GM23338 (cell line): ENCODE measurements around the gene SLC24A1. TPM values are rescaled to one million over a fixed set of nuclear protein-coding genes. Genes with fewer than 3 reads are reported as not detected.

ENCODE experiments used
- ATAC-seq: fragments of 200-7000 bp; cut with Tn5 transposase; 3 replicates; pipeline ENCODE4 v1.9.1; 2020
- DNase-seq: peaks from one replicate; pipeline ENCODE4 v3.0.0-alpha.2; 2015; ENCODE audit warnings: low spot score
- H2AFZ ChIP-seq: fragments of 200-600 bp; sonication (generic); 2 replicates; pipeline ENCODE4 v1.8.0; 2016; ENCODE audit warnings: antibody characterized with exemption, mild to moderate bottlenecking, moderate library complexity
- H3F3A ChIP-seq: fragments of 200-600 bp; sonication (generic); replicated peaks from 2 replicates; pipeline ENCODE4 v1.8.0; 2017; ENCODE audit warnings: antibody characterized with exemption, mixed run types, low read depth
- H3K27ac ChIP-seq: fragments of 200-600 bp; sonication (generic); 2 replicates; pipeline ENCODE4 v1.6.1; 2016; ENCODE audit warnings: low read depth
- H3K27me3 ChIP-seq: fragments of 200-600 bp; sonication (generic); 2 replicates; pipeline ENCODE4 v1.8.0; 2016; ENCODE audit warnings: mild to moderate bottlenecking, mixed run types, moderate library complexity; ENCODE audit not compliant: insufficient read depth
- H3K36me3 ChIP-seq: fragments of 200-600 bp; sonication (generic); 2 replicates; pipeline ENCODE4 v1.8.0; 2016; ENCODE audit warnings: mild to moderate bottlenecking; ENCODE audit not compliant: insufficient read depth
- H3K4me1 ChIP-seq: fragments of 200-600 bp; sonication (generic); 2 replicates; pipeline ENCODE4 v1.8.0; 2016; ENCODE audit warnings: mild to moderate bottlenecking, moderate library complexity; ENCODE audit not compliant: insufficient read depth
- H3K4me2 ChIP-seq: fragments of 200-600 bp; sonication (generic); 2 replicates; pipeline ENCODE4 v1.7.1; 2017; ENCODE audit warnings: mixed run types
- H3K4me3 ChIP-seq: fragments of 200-600 bp; sonication (generic); 2 replicates; pipeline ENCODE4 v1.6.1; 2016; ENCODE audit warnings: mixed run types
- H3K79me2 ChIP-seq: fragments of 200-600 bp; sonication (generic); replicated peaks from 2 replicates; pipeline ENCODE4 v1.8.0; 2017; ENCODE audit warnings: mild to moderate bottlenecking; ENCODE audit not compliant: insufficient read depth
- H3K9me2 ChIP-seq: fragments of 200-600 bp; sonication (generic); 2 replicates; pipeline ENCODE4 v1.8.0; 2017; ENCODE audit not compliant: insufficient read depth
- H4K20me1 ChIP-seq: fragments of 200-600 bp; sonication (generic); replicated peaks from 2 replicates; pipeline ENCODE4 v1.8.0; 2017; ENCODE audit warnings: mild to moderate bottlenecking; ENCODE audit not compliant: insufficient read depth
- H3K27ac Mint-ChIP-seq: 2 replicates; pipeline ENCODE4 v1.8.0; 2020; ENCODE audit warnings: inconsistent platforms, mild to moderate bottlenecking, moderate library complexity, mixed read lengths
- H3K27me3 Mint-ChIP-seq: 3 replicates; pipeline ENCODE4 v1.8.0; 2022; ENCODE audit warnings: low read depth, mild to moderate bottlenecking, moderate library complexity, mixed read lengths, inconsistent platforms; ENCODE audit not compliant: insufficient read depth, poor library complexity
- H3K36me3 Mint-ChIP-seq: 3 replicates; pipeline ENCODE4 v1.8.0; 2021; ENCODE audit warnings: low read depth, mild to moderate bottlenecking, inconsistent platforms, moderate library complexity, mixed read lengths
- H3K4me1 Mint-ChIP-seq: 3 replicates; pipeline ENCODE4 v1.8.0; 2020; ENCODE audit warnings: mild to moderate bottlenecking, inconsistent platforms, mixed read lengths
- H3K4me3 Mint-ChIP-seq: 3 replicates; pipeline ENCODE4 v1.8.0; 2021; ENCODE audit warnings: moderate library complexity, mild to moderate bottlenecking, inconsistent platforms, mixed read lengths
- H3K9me3 Mint-ChIP-seq: 3 replicates; pipeline ENCODE4 v1.8.0; 2020; ENCODE audit warnings: moderate library complexity, mild to moderate bottlenecking, inconsistent platforms, mixed read lengths
- CREB1 ChIP-seq: fragments of 250-450 bp; sonication (Bioruptor Pico); IDR thresholded peaks from 2 replicates; pipeline ENCODE4 v1.5.0; 2020; ENCODE audit warnings: low read depth, mild to moderate bottlenecking, moderate library complexity
- CTCF ChIP-seq, 2 experiments: fragments of 200-600 bp in 1 of 2; sonication (generic) in 1 of 2; conservative IDR thresholded peaks; 2 replicates each; pipeline versions ENCODE4 v1.5.1 to v1.6.1; 2016 to 2017; ENCODE audit warnings: antibody characterized with exemption in 2 of 2, low read depth in 2 of 2, mild to moderate bottlenecking in 2 of 2, moderate library complexity in 1 of 2
- ETS1 ChIP-seq: IDR thresholded peaks from 2 replicates; pipeline ENCODE4 v1.6.1; 2016; ENCODE audit warnings: antibody characterized with exemption
- EZH2 ChIP-seq: fragments of 200-600 bp; sonication (generic); IDR thresholded peaks from one replicate; pipeline ENCODE4 v1.8.0; 2017; ENCODE audit warnings: antibody characterized with exemption, mild to moderate bottlenecking, low read depth; ENCODE audit not compliant: unreplicated experiment
- EZH2phosphoT487 ChIP-seq: fragments of 200-600 bp; sonication (generic); IDR thresholded peaks from one replicate; pipeline ENCODE4 v1.8.1; 2018; ENCODE audit warnings: antibody characterized with exemption; ENCODE audit not compliant: unreplicated experiment
- JUNB ChIP-seq: IDR thresholded peaks from one replicate; pipeline ENCODE4 v1.6.1; 2016; ENCODE audit warnings: antibody characterized with exemption; ENCODE audit not compliant: unreplicated experiment
- NANOG ChIP-seq: IDR thresholded peaks from 2 replicates; pipeline ENCODE4 v1.6.1; 2016; ENCODE audit warnings: antibody characterized with exemption, borderline replicate concordance
- POLR2AphosphoS5 ChIP-seq: IDR thresholded peaks from 2 replicates; pipeline ENCODE4 v1.6.1; 2016; ENCODE audit warnings: antibody characterized with exemption, low read depth
- REST ChIP-seq: IDR thresholded peaks from one replicate; pipeline ENCODE4 v1.6.1; 2018; ENCODE audit warnings: antibody characterized with exemption; ENCODE audit not compliant: unreplicated experiment
- STAT1 ChIP-seq: IDR thresholded peaks from one replicate; pipeline ENCODE4 v1.6.1; 2016; ENCODE audit warnings: antibody characterized with exemption; ENCODE audit not compliant: unreplicated experiment
- ZNF114 ChIP-seq: fragments of 250-450 bp; sonication (Bioruptor Pico); IDR thresholded peaks from 2 replicates; pipeline ENCODE4 v1.5.0; 2020; ENCODE audit warnings: mild to moderate bottlenecking, moderate library complexity
- ZNF331 ChIP-seq: fragments of 250-450 bp; sonication (Bioruptor Pico); IDR thresholded peaks from 2 replicates; pipeline ENCODE4 v1.5.0; 2020; ENCODE audit warnings: low read depth, mild to moderate bottlenecking, moderate library complexity
- ZNF462 ChIP-seq: fragments of 250-450 bp; sonication (Bioruptor Pico); IDR thresholded peaks from 2 replicates; pipeline ENCODE4 v1.5.0; 2020; ENCODE audit warnings: mild to moderate bottlenecking, moderate library complexity
- polyA plus RNA-seq: library from polyadenylated mRNA; unstranded; fragments of >200 nt; fragmentation: Nextera tagmentation; extraction: Ambion mirVana; gene quantifications from 2 replicates; pipeline ENCODE4 v1.2.1, GENCODE V29; 2016
- total RNA-seq: library from RNA; depleted of rRNA; stranded (reverse); fragments of >200 nt; shearing (Covaris generic); gene quantifications from 2 replicates; pipeline ENCODE4 v1.2.3, GENCODE V29; 2014

SLC24A1 gene
- total and polyA plus RNA-seq, 2 experiments from 2014 or later: 1.6 to 4.5 TPM

- Mint-ChIP-seq H3K4me1 (0 out of 3 replicates have a peak, but pooled peaks cover 4% of the 10 kb centered on the region), H3K27ac (no peak overlapping the region), H3K36me3 (no peaks in the 10 kb centered on the region), H3K4me3 (no peak overlapping the region), H3K27me3 (no peaks in the 10 kb centered on the region), H3K9me3 (no peaks in the 10 kb centered on the region)
- ATAC-seq (no peak), DNase-seq (no peak)
- no peaks in the 10 kb centered on the region for H3K4me1 ChIP-seq
- H3K79me2 ChIP-seq: no peaks in the 10 kb centered on the region
- H3K9me2 ChIP-seq: no peaks in the 10 kb centered on the region
- no peak overlapping the region for H3K4me2 ChIP-seq
- TF ChIP-seq CTCF (conservative IDR thresholded peaks at IDR 0.05; ENCODE audit: low read depth in 2 of 2) (no peak), ZNF114 (CRISPR knock-in tag) (no peak), ZNF462 (no peak), EZH2phosphoT487 (no peak), EZH2 (no peak), NANOG (no peak), JUNB (no peak), CREB1 (CRISPR knock-in tag) (no peak), POLR2AphosphoS5 (no peak), ETS1 (no peak), STAT1 (no peak), REST (no peak), ZNF331 (CRISPR knock-in tag) (no peak)
- no peaks in the 10 kb centered on the region for H4K20me1 ChIP-seq
- no peaks in the 10 kb centered on the region for H3K27me3 ChIP-seq
- no peak overlapping the region for H3K4me3 ChIP-seq
- no peaks in the 10 kb centered on the region for H3K36me3 ChIP-seq
- H2AFZ ChIP-seq: no peak overlapping the region
- no peak overlapping the region for H3K27ac ChIP-seq
- H3F3A ChIP-seq: no peaks in the 10 kb centered on the region
Measured at GRCh38 chr15:65655026-65655425, 33.3 kb downstream of the SLC24A1 start.
